ENCODE measurements around the gene A2ML1. TPM values are rescaled to one million over a fixed set of nuclear protein-coding genes. Genes with fewer than 3 reads are reported as not detected.
"Not testable (repeated sequence)": the region's sequence is repeated elsewhere in the genome, so short reads cannot be mapped to it uniquely, and the experiment has no call there.

Gene A2ML1
- polyA plus RNA-seq, 3 donors from 2014 or later: not detected

DNA sequence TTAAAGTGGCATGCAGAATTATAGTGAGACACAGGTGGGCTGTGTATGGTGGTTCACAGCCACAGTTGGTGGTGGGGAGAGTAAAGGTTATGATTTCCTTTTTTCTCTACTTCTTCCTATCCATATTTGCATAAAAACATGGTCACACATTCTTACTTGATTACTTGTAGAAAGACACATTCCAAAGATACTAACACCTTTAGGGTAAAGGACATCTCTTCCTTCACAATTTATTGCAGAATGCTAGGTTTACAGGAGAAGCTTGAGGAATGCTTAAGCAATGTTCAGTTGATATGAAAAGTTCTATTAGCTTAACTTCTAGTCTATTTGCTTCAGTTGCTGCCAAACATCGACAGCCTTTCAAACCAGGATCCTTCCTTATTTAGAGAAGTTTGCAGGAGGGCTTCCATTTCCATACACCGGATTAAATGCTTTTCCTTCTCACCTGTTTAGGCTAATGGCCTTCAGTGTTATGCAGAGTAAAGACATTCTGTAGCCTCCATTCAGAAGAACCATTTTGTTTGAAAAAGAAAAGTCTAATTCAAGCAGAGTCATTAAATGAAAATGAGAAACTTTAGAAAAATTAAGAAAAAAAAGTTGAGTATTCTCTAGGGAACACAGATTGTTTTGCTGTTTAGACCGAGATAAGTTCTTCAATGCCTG, 89.3 kb downstream of the A2ML1 start:
- H3K27ac Mint-ChIP-seq: peak overlapping the region in 2 of 6 donors; percentile 9 to 33
- H3K36me3 Mint-ChIP-seq: no peaks in the 10 kb centered on the region
- peaks cover 2 to 10% (median 4%) of the 10 kb centered on the region in 3 donors for H3K27me3 Mint-ChIP-seq (ENCODE audit: low read depth in 3 of 3)
- H3K4me1 Mint-ChIP-seq: peaks cover 4 to 8% of the 10 kb centered on the region in 2 donors
- no peaks in the 10 kb centered on the region for H3K9me3 Mint-ChIP-seq
- H3K4me3 Mint-ChIP-seq: no peak overlapping the region
- DNase-seq: no peak

DNA sequence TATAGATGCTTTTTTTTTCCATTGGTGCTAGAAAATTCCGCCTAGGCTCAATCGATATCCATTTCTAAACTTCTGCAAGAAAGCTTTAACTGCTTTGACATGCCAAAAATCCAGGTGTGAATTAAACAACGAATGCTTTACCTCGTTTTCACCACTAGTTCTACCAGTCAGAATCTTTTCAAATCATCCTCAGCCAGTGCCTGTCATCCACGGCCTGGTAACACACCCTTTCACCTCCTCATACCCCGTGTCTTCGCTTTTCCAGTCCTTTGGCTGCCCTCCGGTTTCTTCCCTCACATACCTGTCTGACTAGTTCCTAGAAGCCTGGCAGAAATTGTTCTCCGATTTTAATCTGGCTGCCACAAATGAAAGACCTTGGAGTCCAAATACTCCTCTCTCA, 90.5 kb downstream of the A2ML1 start:
- DNase-seq: peak in 1 of 3 donors; percentile 5
- Mint-ChIP-seq H3K27ac (peak overlapping the region; percentile 83 to 97 (median 92)), H3K4me3 (peak overlapping the region; percentile 14 to 91 (median 85)), H3K36me3 (no peaks in the 10 kb centered on the region), H3K27me3 (ENCODE audit: low read depth in 3 of 3) (peaks cover 2 to 10% (median 4%) of the 10 kb centered on the region in 3 donors), H3K4me1 (peaks cover 4 to 8% of the 10 kb centered on the region in 2 donors), H3K9me3 (no peaks in the 10 kb centered on the region)

GRCh38 chr12:8913702-8914032, 91.2 kb downstream of the A2ML1 start:
- peaks cover 2 to 3% (median 3%) of the 10 kb centered on the region in 3 donors for H3K36me3 Mint-ChIP-seq
- H3K4me3 Mint-ChIP-seq: peak overlapping the region; percentile 84 to 95 (median 89)
- peaks cover 4 to 8% of the 10 kb centered on the region in 2 donors for H3K4me1 Mint-ChIP-seq
- peaks cover 2 to 10% (median 4%) of the 10 kb centered on the region in 3 donors for H3K27me3 Mint-ChIP-seq (ENCODE audit: low read depth in 3 of 3)
- H3K9me3 Mint-ChIP-seq: no peaks in the 10 kb centered on the region
- no peak for DNase-seq
- peak overlapping the region; percentile 83 to 97 (median 92) for H3K27ac Mint-ChIP-seq

GRCh38 chr12:8914033-8914715, 91.8 kb downstream of the A2ML1 start, which contains the start of gene PHC1:
TSS of gene PHC1 (plus strand) at chr12:8914509. CDS start at chr12:8917678, 3,169 bp downstream.
- Mint-ChIP-seq H3K4me3 (peak within 1 kb of the TSS; percentile 84 to 95 (median 89)), H3K27ac (peak within 1 kb of the TSS; percentile 83 to 97 (median 92)), H3K27me3 (ENCODE audit: low read depth in 3 of 3) (peaks cover 2 to 10% (median 4%) of the 10 kb centered on the region in 3 donors)
- peak; percentile 75 to 83 (median 82) for DNase-seq
- not testable (repeated sequence) for H3K36me3 Mint-ChIP-seq, H3K9me3 Mint-ChIP-seq, H3K4me1 Mint-ChIP-seq

GRCh38 chr12:8914716-8915526, 92.5 kb downstream of the A2ML1 start:
- Mint-ChIP-seq H3K36me3 (peaks cover 4 to 9% (median 6%) of the 10 kb centered on the region in 3 donors), H3K4me3 (no peak overlapping the region), H3K27me3 (ENCODE audit: low read depth in 3 of 3) (peaks cover 2 to 10% (median 4%) of the 10 kb centered on the region in 3 donors), H3K9me3 (no peaks in the 10 kb centered on the region), H3K27ac (no peak overlapping the region), H3K4me1 (peaks cover 4 to 8% of the 10 kb centered on the region in 2 donors)
- peak; percentile 63 to 68 (median 64) for DNase-seq

DNA sequence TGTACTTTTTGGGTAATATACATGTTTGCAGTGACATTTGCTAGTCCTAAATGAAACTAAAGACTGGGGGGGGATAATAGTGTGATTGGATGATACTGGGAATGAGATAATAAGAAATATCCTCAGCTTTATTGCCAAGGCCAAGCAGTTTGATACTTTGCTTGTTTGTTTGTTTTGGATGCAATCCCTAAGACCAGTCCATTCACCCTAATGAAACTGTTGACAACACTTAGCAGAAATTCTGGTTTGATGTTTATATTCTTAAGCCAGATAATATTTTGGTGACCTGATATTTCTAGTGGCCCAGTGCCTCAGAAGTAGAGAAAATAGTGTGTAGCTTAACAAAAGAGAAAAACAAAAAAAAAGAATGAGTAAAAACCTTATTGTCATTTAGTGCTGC, 93.7 kb downstream of the A2ML1 start:
- Mint-ChIP-seq H3K4me1 (peaks cover 4 to 8% of the 10 kb centered on the region in 2 donors), H3K27ac (no peak overlapping the region), H3K36me3 (peaks cover 10 to 14% (median 11%) of the 10 kb centered on the region in 3 donors), H3K4me3 (no peak overlapping the region), H3K27me3 (ENCODE audit: low read depth in 3 of 3) (peaks cover 2 to 10% (median 4%) of the 10 kb centered on the region in 3 donors), H3K9me3 (no peaks in the 10 kb centered on the region)
- DNase-seq: no peak

DNA sequence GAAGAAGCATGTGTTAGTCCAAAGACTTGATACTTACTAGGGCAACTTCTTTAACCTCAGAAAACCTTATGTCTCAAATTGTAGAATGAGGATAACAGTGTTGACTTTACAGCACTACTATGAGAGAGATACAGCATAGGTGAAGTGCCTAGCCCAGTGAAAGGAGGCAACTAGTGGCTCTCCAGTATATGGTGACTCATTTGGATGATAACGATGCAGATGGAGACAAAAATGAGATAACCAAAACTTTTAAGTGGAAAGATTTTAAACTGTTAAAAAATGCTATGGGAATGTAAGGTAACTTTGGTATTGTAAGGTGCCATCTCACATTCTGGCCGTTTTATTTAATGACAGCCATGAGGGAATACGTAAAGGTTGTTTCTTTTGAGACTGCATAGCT, 94.6 kb downstream of the A2ML1 start:
- H3K9me3 Mint-ChIP-seq: no peaks in the 10 kb centered on the region
- H3K27ac Mint-ChIP-seq: no peak overlapping the region
- H3K4me1 Mint-ChIP-seq: peaks cover 4 to 8% of the 10 kb centered on the region in 2 donors
- H3K4me3 Mint-ChIP-seq: no peak overlapping the region
- peaks cover 2 to 10% (median 4%) of the 10 kb centered on the region in 3 donors for H3K27me3 Mint-ChIP-seq (ENCODE audit: low read depth in 3 of 3)
- peaks cover 13 to 19% (median 14%) of the 10 kb centered on the region in 3 donors for H3K36me3 Mint-ChIP-seq
- no peak for DNase-seq

- no peaks in the 10 kb centered on the region for H3K9me3 Mint-ChIP-seq
- no peak overlapping the region for H3K27ac Mint-ChIP-seq
- no peak for DNase-seq
- peaks cover 14 to 26% (median 19%) of the 10 kb centered on the region in 3 donors for H3K36me3 Mint-ChIP-seq
- H3K27me3 Mint-ChIP-seq (ENCODE audit: low read depth in 3 of 3): peaks cover 2 to 10% (median 4%) of the 10 kb centered on the region in 3 donors
- no peak overlapping the region for H3K4me3 Mint-ChIP-seq
- peaks cover 4 to 8% of the 10 kb centered on the region in 2 donors for H3K4me1 Mint-ChIP-seq
Measured at GRCh38 chr12:8917751-8918150, 95.3 kb downstream of the A2ML1 start.

DNA sequence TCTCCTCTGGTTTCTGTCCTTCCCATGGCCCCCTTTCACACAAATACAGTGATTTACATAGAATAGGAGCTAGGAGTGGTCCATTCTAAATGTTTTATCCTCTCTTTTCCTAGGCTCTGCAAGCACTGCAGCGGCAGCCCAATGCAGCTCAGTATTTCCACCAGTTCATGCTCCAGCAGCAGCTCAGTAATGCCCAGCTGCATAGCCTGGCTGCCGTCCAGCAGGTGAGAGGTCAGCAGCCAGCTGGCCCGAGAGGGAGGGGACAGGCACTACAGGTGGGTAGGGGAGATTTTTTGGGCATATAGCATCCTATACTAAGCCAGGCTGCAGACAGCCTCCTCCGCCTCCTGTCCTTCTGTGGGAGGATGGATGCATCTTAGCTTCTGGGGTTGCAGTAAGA, 97.2 kb downstream of the A2ML1 start:
- H3K9me3 Mint-ChIP-seq; DNase-seq; H3K4me1 Mint-ChIP-seq; H3K4me3 Mint-ChIP-seq; H3K27me3 Mint-ChIP-seq (ENCODE audit: low read depth in 3 of 3); H3K27ac Mint-ChIP-seq: not testable (repeated sequence)
- peaks cover 14 to 34% (median 24%) of the 10 kb centered on the region in 3 donors for H3K36me3 Mint-ChIP-seq

DNA sequence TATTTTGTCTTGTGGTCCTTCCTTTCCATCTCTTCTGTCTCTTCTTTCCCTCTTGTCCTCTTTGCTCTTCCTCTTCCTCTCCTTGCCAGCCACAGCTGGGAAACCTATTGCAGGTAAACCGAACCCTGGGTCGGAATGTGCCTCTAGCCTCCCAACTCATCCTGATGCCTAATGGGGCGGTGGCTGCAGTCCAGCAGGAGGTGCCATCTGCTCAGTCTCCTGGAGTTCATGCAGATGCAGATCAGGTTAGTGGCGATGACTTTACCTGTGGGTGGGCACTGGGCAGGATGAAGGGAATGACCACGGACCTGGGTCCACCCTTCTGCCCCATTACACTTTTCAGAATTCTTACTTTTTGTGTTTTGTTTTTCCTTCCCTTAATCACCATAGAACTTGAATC, 100.1 kb downstream of the A2ML1 start:
- H3K27ac Mint-ChIP-seq: no peak overlapping the region
- no peak overlapping the region for H3K4me3 Mint-ChIP-seq
- peaks cover 14 to 35% (median 24%) of the 10 kb centered on the region in 3 donors for H3K36me3 Mint-ChIP-seq
- no peaks in the 10 kb centered on the region for H3K4me1 Mint-ChIP-seq
- no peaks in the 10 kb centered on the region for H3K9me3 Mint-ChIP-seq
- no peak for DNase-seq
- no peaks in the 10 kb centered on the region for H3K27me3 Mint-ChIP-seq (ENCODE audit: low read depth in 3 of 3)

Other genes with a start within 250 kb of the A2ML1 start
- gene AICDA, start 209.8 kb upstream of the A2ML1 start, polyA plus RNA-seq: not detected
- gene MFAP5, start 159.8 kb upstream of the A2ML1 start, polyA plus RNA-seq: not detected
- 1 to 10 TPM in 2 of 3 donors, under 1 TPM in 1; 0.13 to 4.1 (median 1.6) TPM for gene RIMKLB, start 124.6 kb upstream of the A2ML1 start, polyA plus RNA-seq
- gene PHC1, start 91.9 kb downstream of the A2ML1 start, polyA plus RNA-seq: 10 to 100 TPM in 1 of 3 donors, 1 to 10 TPM in 2; 3.7 to 22.0 (median 7.1) TPM
- gene M6PR, start 127.0 kb downstream of the A2ML1 start, polyA plus RNA-seq: 100 to 1,000 TPM; 285 to 435 (median 395) TPM
- gene KLRG1, start 166.9 kb downstream of the A2ML1 start, polyA plus RNA-seq: 100 to 1,000 TPM; 183 to 569 (median 308) TPM

All from immature natural killer cell (primary cell).